ENCODE data around the gene NDUFS6. TPM values are rescaled to one million over a fixed set of nuclear protein-coding genes. Genes with fewer than 3 reads are reported as not detected.

Gene NDUFS6
- total RNA-seq, 1 experiment from 2014 or later: 59.7 TPM

- H3K27me3 Mint-ChIP-seq (ENCODE audit: insufficient read depth, unreplicated experiment): peaks cover 3% of the 10 kb centered on the region
Observed at GRCh38 chr5:1860949-1861348, 59.7 kb downstream of the NDUFS6 start.

GRCh38 chr5:1864896-1865440 is 63.8 kb downstream of the NDUFS6 start:
- H3K27me3 Mint-ChIP-seq (ENCODE audit: insufficient read depth, unreplicated experiment): peaks cover 5% of the 10 kb centered on the region
- no peaks in the 10 kb centered on the region for H3K9me3 Mint-ChIP-seq (ENCODE audit: unreplicated experiment)
- TF ChIP-seq CTCF (IDR thresholded peaks at IDR 0.05; ENCODE audit: insufficient read depth in 1 of 2, low read depth in 1 of 2, low read length in 1 of 2, severe bottlenecking in 1 of 2, unreplicated experiment in 1 of 2): no peak
- ChIA-PET CTCF (no interaction called here), POLR2A (no interaction called here)
- Histone ChIP-seq H3K27me3 (replicated peaks; ENCODE audit: control insufficient read depth, insufficient read depth, low read length) (no peaks in the 10 kb centered on the region), H3K9me3 (no peaks in the 10 kb centered on the region), H3K36me3 (ENCODE audit: control insufficient read depth, insufficient read depth, low read length) (no peaks in the 10 kb centered on the region), H3K4me3 (ENCODE audit: low read depth, low read length) (no peak overlapping the region), H3K4me1 (no peaks in the 10 kb centered on the region)
- DNase-seq: peak in 1 of 2 experiments; percentile 47
- no peaks in the 10 kb centered on the region for H3K4me1 Mint-ChIP-seq (ENCODE audit: low read depth, unreplicated experiment)
- no peaks in the 10 kb centered on the region for H3K36me3 Mint-ChIP-seq (ENCODE audit: insufficient read depth, unreplicated experiment)
- intact Hi-C loops (cut with micrococcal nuclease; ENCODE audit: unreplicated experiment): no loop called here
- H3K27ac Mint-ChIP-seq (ENCODE audit: unreplicated experiment): no peak overlapping the region
- H3K4me3 Mint-ChIP-seq (ENCODE audit: unreplicated experiment): no peak overlapping the region
- no TSS peak for BruUV-seq (replicated peaks)

More at GRCh38 chr5:1860949-1861348, 59.7 kb downstream of the NDUFS6 start:
- Mint-ChIP-seq H3K4me3 (ENCODE audit: unreplicated experiment) (no peak overlapping the region), H3K36me3 (ENCODE audit: insufficient read depth, unreplicated experiment) (no peaks in the 10 kb centered on the region), H3K4me1 (ENCODE audit: low read depth, unreplicated experiment) (no peaks in the 10 kb centered on the region), H3K27ac (ENCODE audit: unreplicated experiment) (no peak overlapping the region), H3K9me3 (ENCODE audit: unreplicated experiment) (no peaks in the 10 kb centered on the region)
- DNase-seq: no peak
- intact Hi-C loops (cut with micrococcal nuclease; ENCODE audit: unreplicated experiment): no loop called here
- H3K9me3 ChIP-seq: no peaks in the 10 kb centered on the region
- POLR2A ChIA-PET: no interaction called here
- no peak for TF ChIP-seq CTCF (IDR thresholded peaks at IDR 0.05; ENCODE audit: insufficient read depth in 1 of 2, low read depth in 1 of 2, low read length in 1 of 2, severe bottlenecking in 1 of 2, unreplicated experiment in 1 of 2)
- no peak overlapping the region for H3K4me3 ChIP-seq (ENCODE audit: low read depth, low read length)
- no TSS peak for BruUV-seq (replicated peaks)
- no peaks in the 10 kb centered on the region for H3K4me1 ChIP-seq
- CTCF ChIA-PET: no interaction called here
- H3K27me3 ChIP-seq (replicated peaks; ENCODE audit: control insufficient read depth, insufficient read depth, low read length): no peaks in the 10 kb centered on the region
- no peaks in the 10 kb centered on the region for H3K36me3 ChIP-seq (ENCODE audit: control insufficient read depth, insufficient read depth, low read length)

- H3K27me3 Mint-ChIP-seq (ENCODE audit: insufficient read depth, unreplicated experiment): peaks cover 5% of the 10 kb centered on the region
- DNase-seq: no peak
- H3K27me3 ChIP-seq (replicated peaks; ENCODE audit: control insufficient read depth, insufficient read depth, low read length): no peaks in the 10 kb centered on the region
- POLR2A ChIA-PET: no interaction called here
- no peaks in the 10 kb centered on the region for H3K36me3 Mint-ChIP-seq (ENCODE audit: insufficient read depth, unreplicated experiment)
- H3K27ac Mint-ChIP-seq (ENCODE audit: unreplicated experiment): no peak overlapping the region
- H3K4me1 ChIP-seq: no peaks in the 10 kb centered on the region
- TF ChIP-seq CTCF (IDR thresholded peaks at IDR 0.05; ENCODE audit: insufficient read depth in 1 of 2, low read depth in 1 of 2, low read length in 1 of 2, severe bottlenecking in 1 of 2, unreplicated experiment in 1 of 2): no peak
- H3K4me3 Mint-ChIP-seq (ENCODE audit: unreplicated experiment): no peak overlapping the region
- H3K4me1 Mint-ChIP-seq (ENCODE audit: low read depth, unreplicated experiment): no peaks in the 10 kb centered on the region
- no TSS peak for BruUV-seq (replicated peaks)
- no peaks in the 10 kb centered on the region for H3K36me3 ChIP-seq (ENCODE audit: control insufficient read depth, insufficient read depth, low read length)
- intact Hi-C loops (cut with micrococcal nuclease; ENCODE audit: unreplicated experiment): no loop called here
- H3K4me3 ChIP-seq (ENCODE audit: low read depth, low read length): no peak overlapping the region
- H3K9me3 ChIP-seq: no peaks in the 10 kb centered on the region
- CTCF ChIA-PET: no interaction called here
- no peaks in the 10 kb centered on the region for H3K9me3 Mint-ChIP-seq (ENCODE audit: unreplicated experiment)
Observed at GRCh38 chr5:1865486-1865885, 64.3 kb downstream of the NDUFS6 start.

Other genes with a start within 250 kb of the NDUFS6 start
- 65.9 and 68.4 TPM in 2 replicates for gene MRPL36, start 1.6 kb upstream of the NDUFS6 start, total RNA-seq (2022)
- gene IRX4, start 81.5 kb downstream of the NDUFS6 start, total RNA-seq (2022): 0.14 TPM in 1 of 2 replicates, not detected in the other

Measured in Caco-2 (cell line).